Measurements from ENCODE around the gene PCDHAC1.

PCDHAC1 gene

GRCh38 chr5:140951636-140952035, 25.5 kb downstream of the PCDHAC1 start:
- Mint-ChIP-seq H3K9me3 (peaks cover 3% of the 10 kb centered on the region), H3K4me1 (no peaks in the 10 kb centered on the region), H3K36me3 (no peaks in the 10 kb centered on the region), H3K4me3 (no peak overlapping the region), H3K27me3 (no peaks in the 10 kb centered on the region), H3K27ac (no peak overlapping the region)
- no peak for DNase-seq (ENCODE audit: low spot score in 2 of 2)
- ATAC-seq (ENCODE audit: low read depth) = no peak

- no peak for ATAC-seq (ENCODE audit: low read depth)
- H3K27ac Mint-ChIP-seq = no peak overlapping the region
- no peaks in the 10 kb centered on the region for H3K4me1 Mint-ChIP-seq
- no peak overlapping the region for H3K4me3 Mint-ChIP-seq
- H3K36me3 Mint-ChIP-seq = no peaks in the 10 kb centered on the region
- peaks cover 2% of the 10 kb centered on the region for H3K9me3 Mint-ChIP-seq
- no peak for DNase-seq (ENCODE audit: low spot score in 2 of 2)
- H3K27me3 Mint-ChIP-seq = no peaks in the 10 kb centered on the region
Observed at GRCh38 chr5:140953234-140953633, 27.1 kb downstream of the PCDHAC1 start.

DNA sequence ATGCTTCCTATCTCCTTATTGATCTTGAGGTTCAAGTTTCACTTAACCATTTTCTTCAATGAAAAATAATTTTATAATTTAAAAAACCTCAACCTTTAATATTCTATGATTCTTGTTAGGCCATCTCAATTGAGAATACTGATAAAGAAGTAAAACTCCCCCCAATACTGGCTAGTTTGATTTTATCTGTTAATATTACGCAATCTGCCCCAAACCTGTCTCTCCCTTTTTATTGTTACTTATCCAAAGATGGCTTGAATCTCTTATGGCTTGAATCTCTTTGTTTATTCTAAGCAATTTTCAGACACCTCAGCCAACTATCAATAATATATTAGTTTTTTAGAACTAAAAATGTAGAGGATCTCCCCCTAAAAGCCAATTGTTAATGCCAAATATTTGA, 36.1 kb downstream of the PCDHAC1 start:
- no peak overlapping the region for H3K4me3 Mint-ChIP-seq
- ATAC-seq (ENCODE audit: low read depth) = no peak
- H3K27ac Mint-ChIP-seq = no peak overlapping the region
- H3K36me3 Mint-ChIP-seq = no peaks in the 10 kb centered on the region
- no peak for DNase-seq (ENCODE audit: low spot score in 2 of 2)
- no peaks in the 10 kb centered on the region for H3K9me3 Mint-ChIP-seq
- H3K27me3 Mint-ChIP-seq = peaks cover 8% of the 10 kb centered on the region
- no peaks in the 10 kb centered on the region for H3K4me1 Mint-ChIP-seq

DNA sequence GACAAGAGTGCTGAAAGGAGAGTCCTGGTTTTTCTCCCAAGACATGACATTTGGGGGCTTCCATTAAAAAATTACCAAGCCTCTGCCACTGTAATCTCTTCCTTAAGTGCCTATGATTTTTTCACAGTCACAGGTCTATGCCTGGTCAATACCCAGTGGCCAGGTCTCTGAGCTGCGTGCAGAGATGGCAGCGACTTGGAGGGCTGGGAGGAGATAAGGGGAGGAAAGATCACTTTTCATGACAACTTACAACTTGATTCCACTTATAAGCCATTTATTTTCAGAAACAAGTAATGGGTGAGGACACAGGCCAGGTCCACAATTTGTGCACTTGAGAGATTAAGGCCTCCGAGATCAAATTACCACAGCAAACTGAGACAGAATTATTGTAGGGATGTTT, 38.3 kb downstream of the PCDHAC1 start:
- H3K27me3 Mint-ChIP-seq = peaks cover 12% of the 10 kb centered on the region

DNA sequence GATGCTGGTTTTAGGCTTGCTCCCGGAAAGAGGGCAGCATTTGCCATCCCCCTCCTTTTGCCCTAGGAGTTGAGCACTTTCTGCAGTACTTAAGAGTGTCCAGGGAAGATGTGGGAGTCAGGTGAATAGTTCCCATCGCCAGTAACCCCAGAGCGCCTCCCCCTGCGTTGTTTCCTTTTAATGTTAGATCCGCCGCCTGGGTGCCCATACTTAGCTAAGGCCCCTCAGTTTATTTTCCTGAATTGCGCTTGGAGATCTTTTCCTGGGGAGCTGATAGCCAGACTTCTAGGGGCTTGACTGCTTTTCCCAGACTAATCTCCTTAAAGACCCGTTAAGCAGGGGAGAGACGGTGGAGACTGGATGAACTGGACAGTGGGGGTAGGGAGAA, 39.8 kb downstream of the PCDHAC1 start:
- H3K9me3 Mint-ChIP-seq = no peaks in the 10 kb centered on the region
- no peaks in the 10 kb centered on the region for H3K4me1 Mint-ChIP-seq
- no peaks in the 10 kb centered on the region for H3K36me3 Mint-ChIP-seq
- no peak overlapping the region for H3K4me3 Mint-ChIP-seq
- ATAC-seq (ENCODE audit: low read depth) (no peak), DNase-seq (ENCODE audit: low spot score in 2 of 2) (no peak)
- H3K27me3 Mint-ChIP-seq = peaks cover 12% of the 10 kb centered on the region
- no peak overlapping the region for H3K27ac Mint-ChIP-seq

More for the DNA sequence above, 38.3 kb downstream of the PCDHAC1 start:
- no peak for DNase-seq (ENCODE audit: low spot score in 2 of 2)
- Mint-ChIP-seq H3K9me3 (no peaks in the 10 kb centered on the region), H3K4me1 (no peaks in the 10 kb centered on the region), H3K36me3 (no peaks in the 10 kb centered on the region), H3K4me3 (no peak overlapping the region), H3K27ac (no peak overlapping the region)
- no peak for ATAC-seq (ENCODE audit: low read depth)

- H3K4me1 Mint-ChIP-seq = no peaks in the 10 kb centered on the region
- ATAC-seq (ENCODE audit: low read depth) (no peak), DNase-seq (ENCODE audit: low spot score in 2 of 2) (no peak)
- H3K27ac Mint-ChIP-seq = no peak within 1 kb of the TSS
- H3K36me3 Mint-ChIP-seq = no peaks in the 10 kb centered on the region
- no peaks in the 10 kb centered on the region for H3K9me3 Mint-ChIP-seq
- peaks cover 12% of the 10 kb centered on the region for H3K27me3 Mint-ChIP-seq
- no peak within 1 kb of the TSS for H3K4me3 Mint-ChIP-seq
Observed at GRCh38 chr5:140966293-140967225, 40.5 kb downstream of the PCDHAC1 start, which contains the start of gene PCDHAC2. Gene PCDHAC2 (plus strand): TSS chr5:140966476. CDS start chr5:140966767, 291 bp downstream.

DNA sequence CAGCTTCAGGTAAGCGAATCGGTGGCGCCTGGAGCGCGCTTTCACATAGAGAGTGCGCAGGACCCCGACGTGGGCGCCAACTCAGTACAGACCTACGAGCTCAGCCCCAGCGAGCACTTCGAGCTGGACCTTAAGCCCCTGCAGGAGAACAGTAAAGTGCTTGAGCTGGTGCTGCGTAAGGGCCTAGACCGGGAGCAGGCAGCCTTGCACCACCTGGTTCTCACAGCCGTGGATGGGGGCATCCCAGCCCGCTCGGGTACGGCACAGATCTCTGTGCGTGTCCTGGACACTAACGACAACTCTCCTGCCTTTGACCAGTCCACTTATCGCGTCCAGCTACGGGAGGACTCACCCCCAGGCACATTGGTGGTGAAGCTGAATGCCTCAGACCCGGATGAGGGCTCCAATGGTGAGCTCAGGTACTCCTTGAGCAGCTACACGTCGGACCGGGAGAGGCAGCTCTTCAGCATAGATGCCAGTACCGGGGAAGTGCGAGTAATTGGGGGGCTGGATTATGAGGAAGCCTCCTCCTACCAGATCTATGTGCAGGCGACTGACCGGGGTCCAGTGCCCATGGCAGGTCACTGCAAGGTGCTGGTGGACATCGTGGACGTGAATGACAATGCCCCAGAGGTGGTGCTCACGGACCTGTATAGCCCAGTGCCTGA, 41.3 kb downstream of the PCDHAC1 start:
- ATAC-seq (ENCODE audit: low read depth) = no peak
- DNase-seq (ENCODE audit: low spot score in 2 of 2) = no peak
- H3K4me1 Mint-ChIP-seq = no peaks in the 10 kb centered on the region
- peaks cover 10% of the 10 kb centered on the region for H3K27me3 Mint-ChIP-seq
- no peaks in the 10 kb centered on the region for H3K9me3 Mint-ChIP-seq
- H3K4me3 Mint-ChIP-seq = no peak overlapping the region
- H3K36me3 Mint-ChIP-seq = no peaks in the 10 kb centered on the region
- no peak overlapping the region for H3K27ac Mint-ChIP-seq

- DNase-seq (ENCODE audit: low spot score in 2 of 2) (no peak), ATAC-seq (ENCODE audit: low read depth) (no peak)
- H3K4me3 Mint-ChIP-seq = no peak overlapping the region
- no peaks in the 10 kb centered on the region for H3K4me1 Mint-ChIP-seq
- peaks cover 9% of the 10 kb centered on the region for H3K27me3 Mint-ChIP-seq
- H3K27ac Mint-ChIP-seq = no peak overlapping the region
- no peaks in the 10 kb centered on the region for H3K36me3 Mint-ChIP-seq
- no peaks in the 10 kb centered on the region for H3K9me3 Mint-ChIP-seq
Observed at GRCh38 chr5:140969880-140970279, 43.8 kb downstream of the PCDHAC1 start.

DNA sequence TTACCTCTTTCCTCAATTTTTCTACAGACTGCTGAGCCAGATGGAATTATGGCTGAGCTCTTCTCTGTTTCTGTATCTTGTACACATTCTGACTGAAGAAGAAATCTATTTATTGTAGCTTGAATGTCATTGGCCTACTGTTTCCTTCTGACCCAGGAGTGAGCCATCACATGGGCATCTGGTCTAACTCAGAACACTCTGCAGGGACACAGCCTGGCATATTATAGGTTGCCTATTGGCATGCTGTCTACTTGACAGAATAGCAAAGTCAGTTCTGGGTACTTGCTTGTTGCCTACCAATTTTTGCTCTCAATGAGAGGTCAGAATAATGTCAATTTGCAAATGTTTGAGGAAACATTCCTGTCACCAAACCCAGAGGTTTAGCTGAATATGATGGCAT, 47.5 kb downstream of the PCDHAC1 start:
- Mint-ChIP-seq H3K27ac (no peak overlapping the region), H3K9me3 (no peaks in the 10 kb centered on the region), H3K4me1 (no peaks in the 10 kb centered on the region), H3K36me3 (no peaks in the 10 kb centered on the region), H3K27me3 (peaks cover 3% of the 10 kb centered on the region), H3K4me3 (no peak overlapping the region)
- DNase-seq (ENCODE audit: low spot score in 2 of 2) (no peak), ATAC-seq (ENCODE audit: low read depth) (no peak)

DNA sequence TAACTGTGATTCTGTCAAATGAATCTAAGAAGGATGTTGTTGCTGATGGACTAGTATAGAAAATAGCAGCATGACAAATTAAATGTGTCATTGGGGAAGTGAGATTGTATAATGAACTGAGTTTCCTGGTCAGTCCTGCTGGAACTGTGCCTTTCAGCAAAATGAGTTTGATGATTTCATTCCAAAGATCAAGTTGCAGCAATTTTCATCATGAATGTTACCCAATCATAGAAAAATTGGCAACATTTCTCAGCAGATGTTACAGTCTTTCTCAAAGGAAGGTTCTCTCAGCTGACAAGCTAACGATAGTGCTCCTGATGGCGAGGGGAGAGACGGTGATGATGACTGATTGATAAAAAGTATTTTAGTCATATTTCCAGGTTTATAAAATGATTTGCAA, 50.9 kb downstream of the PCDHAC1 start:
- no peaks in the 10 kb centered on the region for H3K4me1 Mint-ChIP-seq
- ATAC-seq (ENCODE audit: low read depth) (no peak), DNase-seq (ENCODE audit: low spot score in 2 of 2) (no peak)
- peaks cover 3% of the 10 kb centered on the region for H3K27me3 Mint-ChIP-seq
- H3K4me3 Mint-ChIP-seq = no peak overlapping the region
- no peaks in the 10 kb centered on the region for H3K36me3 Mint-ChIP-seq
- H3K9me3 Mint-ChIP-seq = peaks cover 1% of the 10 kb centered on the region
- H3K27ac Mint-ChIP-seq = no peak overlapping the region

DNA sequence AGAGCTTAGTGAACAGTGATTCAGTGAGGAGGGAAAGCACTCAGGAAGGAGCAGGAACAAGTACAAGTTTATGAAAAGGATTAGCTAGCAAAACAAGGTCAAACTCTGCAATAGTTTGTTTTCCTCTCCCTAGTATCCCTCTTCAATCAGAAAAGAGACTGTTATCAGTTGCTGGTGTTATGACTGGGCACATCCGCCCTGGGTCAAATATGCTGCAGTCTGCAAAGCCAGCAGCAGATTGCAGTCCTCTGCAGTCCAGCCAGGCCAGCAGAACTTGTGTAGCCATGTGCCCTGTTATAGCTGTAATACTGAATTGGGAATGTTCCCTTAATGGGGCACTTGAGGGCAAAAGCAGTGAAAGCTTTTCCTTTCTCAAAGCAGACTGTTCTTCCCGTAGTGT, 52.2 kb downstream of the PCDHAC1 start:
- ATAC-seq (ENCODE audit: low read depth) = no peak
- H3K4me1 Mint-ChIP-seq = no peaks in the 10 kb centered on the region

GRCh38 chr5:140978983-140979382, 52.9 kb downstream of the PCDHAC1 start:
- H3K4me3 Mint-ChIP-seq = no peak overlapping the region
- no peaks in the 10 kb centered on the region for H3K36me3 Mint-ChIP-seq
- ATAC-seq (ENCODE audit: low read depth) (no peak), DNase-seq (ENCODE audit: low spot score in 2 of 2) (no peak)
- peaks cover 7% of the 10 kb centered on the region for H3K27me3 Mint-ChIP-seq
- peaks cover 1% of the 10 kb centered on the region for H3K9me3 Mint-ChIP-seq
- H3K27ac Mint-ChIP-seq = no peak overlapping the region
- no peaks in the 10 kb centered on the region for H3K4me1 Mint-ChIP-seq

More for the DNA sequence above, 52.2 kb downstream of the PCDHAC1 start:
- peaks cover 1% of the 10 kb centered on the region for H3K9me3 Mint-ChIP-seq
- no peak for DNase-seq (ENCODE audit: low spot score in 2 of 2)
- H3K27ac Mint-ChIP-seq = no peak overlapping the region
- H3K4me3 Mint-ChIP-seq = no peak overlapping the region
- peaks cover 5% of the 10 kb centered on the region for H3K27me3 Mint-ChIP-seq
- H3K36me3 Mint-ChIP-seq = no peaks in the 10 kb centered on the region
